ENCODE measurements around the gene IQCK. TPM values are rescaled to one million over a fixed set of nuclear protein-coding genes. Genes with fewer than 3 reads are reported as not detected.

IQCK gene
- total RNA-seq, 1 donor from 2014 or later: 5.8 TPM

DNA sequence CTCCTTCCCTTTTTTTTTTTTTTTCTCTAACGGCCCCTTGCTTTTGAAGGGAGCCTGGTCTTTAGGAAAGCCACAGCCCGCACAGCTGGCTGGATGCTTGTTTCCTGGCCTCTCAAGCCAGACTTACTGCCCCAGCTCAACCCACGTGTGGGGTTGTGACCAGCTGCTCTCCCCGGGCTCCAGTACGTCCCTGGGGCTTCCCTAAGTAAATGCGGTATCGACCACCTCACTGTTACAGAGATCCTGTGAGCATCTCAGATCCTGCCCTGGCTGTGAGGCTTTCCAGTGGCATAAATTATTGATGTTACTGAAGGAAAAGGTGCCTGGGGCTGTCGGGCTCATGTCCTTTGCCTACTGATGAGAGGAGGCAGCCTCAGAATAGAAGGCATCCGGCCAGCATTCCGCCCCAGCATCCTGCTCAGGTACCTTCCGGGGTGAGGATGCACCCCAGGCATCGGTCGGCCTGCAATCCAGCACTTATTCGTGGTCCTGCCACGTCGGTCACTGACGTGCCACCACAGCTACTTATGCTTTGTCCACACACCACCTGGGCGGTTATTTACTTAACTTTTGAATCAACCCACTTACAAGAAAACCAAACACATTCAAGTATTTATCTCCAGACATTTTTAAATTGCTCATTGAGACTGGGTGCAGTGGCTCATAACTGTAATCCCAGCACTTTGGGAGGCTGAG lies 156.9 kb downstream of the IQCK start:
- H3K9me3 Mint-ChIP-seq (ENCODE audit: unreplicated experiment): no peaks in the 10 kb centered on the region
- H3K27me3 Mint-ChIP-seq (ENCODE audit: unreplicated experiment): no peaks in the 10 kb centered on the region
- no peak for DNase-seq (ENCODE audit: extremely low spot score, unreplicated experiment)
- TF ChIP-seq, protein P1, sequence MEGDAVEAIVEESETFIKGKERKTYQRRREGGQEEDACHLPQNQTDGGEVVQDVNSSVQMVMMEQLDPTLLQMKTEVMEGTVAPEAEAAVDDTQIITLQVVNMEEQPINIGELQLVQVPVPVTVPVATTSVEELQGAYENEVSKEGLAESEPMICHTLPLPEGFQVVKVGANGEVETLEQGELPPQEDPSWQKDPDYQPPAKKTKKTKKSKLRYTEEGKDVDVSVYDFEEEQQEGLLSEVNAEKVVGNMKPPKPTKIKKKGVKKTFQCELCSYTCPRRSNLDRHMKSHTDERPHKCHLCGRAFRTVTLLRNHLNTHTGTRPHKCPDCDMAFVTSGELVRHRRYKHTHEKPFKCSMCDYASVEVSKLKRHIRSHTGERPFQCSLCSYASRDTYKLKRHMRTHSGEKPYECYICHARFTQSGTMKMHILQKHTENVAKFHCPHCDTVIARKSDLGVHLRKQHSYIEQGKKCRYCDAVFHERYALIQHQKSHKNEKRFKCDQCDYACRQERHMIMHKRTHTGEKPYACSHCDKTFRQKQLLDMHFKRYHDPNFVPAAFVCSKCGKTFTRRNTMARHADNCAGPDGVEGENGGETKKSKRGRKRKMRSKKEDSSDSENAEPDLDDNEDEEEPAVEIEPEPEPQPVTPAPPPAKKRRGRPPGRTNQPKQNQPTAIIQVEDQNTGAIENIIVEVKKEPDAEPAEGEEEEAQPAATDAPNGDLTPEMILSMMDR (IDR thresholded peaks at IDR 0.05): no peak
- no peak overlapping the region for H3K27ac Mint-ChIP-seq (ENCODE audit: unreplicated experiment)
- H3K4me3 Mint-ChIP-seq (ENCODE audit: unreplicated experiment): no peak overlapping the region
- no peaks in the 10 kb centered on the region for H3K36me3 Mint-ChIP-seq (ENCODE audit: unreplicated experiment)
- no peaks in the 10 kb centered on the region for H3K4me1 Mint-ChIP-seq (ENCODE audit: unreplicated experiment)

DNA sequence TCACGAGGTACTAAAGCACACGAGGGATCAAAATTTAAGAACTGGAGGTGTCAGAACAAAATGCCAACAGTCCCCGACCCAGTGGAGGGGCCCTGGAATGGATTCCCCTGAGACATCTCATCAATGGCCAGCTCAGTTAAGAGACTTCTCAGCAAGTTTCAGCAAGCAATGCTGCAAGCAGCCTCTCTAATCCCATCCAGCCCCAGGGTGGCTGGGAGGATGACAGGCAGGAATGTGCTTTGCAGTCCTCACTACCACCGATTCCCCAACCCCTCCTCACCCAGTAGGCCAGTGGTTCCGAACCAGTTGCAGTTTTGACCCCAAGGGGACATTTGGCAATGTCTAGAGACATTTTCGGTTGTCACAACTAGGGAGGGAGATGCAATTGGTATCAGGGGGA lies 157.8 kb downstream of the IQCK start:
- peaks cover 1% of the 10 kb centered on the region for H3K27me3 Mint-ChIP-seq (ENCODE audit: unreplicated experiment)
- TF ChIP-seq, protein P1 (IDR thresholded peaks at IDR 0.05): no peak
- DNase-seq (ENCODE audit: extremely low spot score, unreplicated experiment): no peak
- no peaks in the 10 kb centered on the region for H3K4me1 Mint-ChIP-seq (ENCODE audit: unreplicated experiment)
- H3K27ac Mint-ChIP-seq (ENCODE audit: unreplicated experiment): no peak overlapping the region
- H3K9me3 Mint-ChIP-seq (ENCODE audit: unreplicated experiment): no peaks in the 10 kb centered on the region
- H3K4me3 Mint-ChIP-seq (ENCODE audit: unreplicated experiment): no peak overlapping the region
- H3K36me3 Mint-ChIP-seq (ENCODE audit: unreplicated experiment): no peaks in the 10 kb centered on the region

DNA sequence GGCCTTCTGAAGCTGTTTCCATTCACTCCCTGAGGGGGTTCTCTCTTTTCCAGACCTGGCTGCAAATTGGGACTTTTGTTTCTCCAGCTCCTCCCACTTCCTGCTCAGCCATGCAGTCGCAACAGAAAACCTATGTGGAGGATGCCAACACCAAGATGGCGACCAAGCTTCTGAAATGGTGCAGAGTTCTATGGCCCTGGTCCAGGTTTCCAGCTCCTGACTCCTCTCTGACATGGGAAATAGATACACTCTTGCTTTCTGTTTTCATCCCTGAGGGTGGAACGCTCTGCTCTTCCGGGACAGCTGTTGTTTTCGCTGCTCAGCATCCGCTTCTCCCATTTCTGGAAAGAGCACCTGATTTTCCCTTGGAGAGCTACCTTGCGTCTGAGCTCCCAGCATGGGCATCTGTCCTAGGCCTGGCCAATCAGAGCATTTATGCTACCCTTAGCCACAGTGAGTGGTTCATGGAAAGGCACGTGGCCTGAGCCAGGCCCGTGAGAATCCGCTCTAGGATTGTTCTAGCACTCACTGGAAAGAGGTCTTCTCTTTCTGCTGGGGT lies 158.5 kb downstream of the IQCK start:
- H3K27me3 Mint-ChIP-seq (ENCODE audit: unreplicated experiment): peaks cover 4% of the 10 kb centered on the region
- no peak overlapping the region for H3K27ac Mint-ChIP-seq (ENCODE audit: unreplicated experiment)
- TF ChIP-seq, protein P1 (IDR thresholded peaks at IDR 0.05): no peak
- no peaks in the 10 kb centered on the region for H3K4me1 Mint-ChIP-seq (ENCODE audit: unreplicated experiment)
- H3K9me3 Mint-ChIP-seq (ENCODE audit: unreplicated experiment): no peaks in the 10 kb centered on the region
- H3K36me3 Mint-ChIP-seq (ENCODE audit: unreplicated experiment): no peaks in the 10 kb centered on the region
- no peak for DNase-seq (ENCODE audit: extremely low spot score, unreplicated experiment)
- H3K4me3 Mint-ChIP-seq (ENCODE audit: unreplicated experiment): no peak overlapping the region

DNA sequence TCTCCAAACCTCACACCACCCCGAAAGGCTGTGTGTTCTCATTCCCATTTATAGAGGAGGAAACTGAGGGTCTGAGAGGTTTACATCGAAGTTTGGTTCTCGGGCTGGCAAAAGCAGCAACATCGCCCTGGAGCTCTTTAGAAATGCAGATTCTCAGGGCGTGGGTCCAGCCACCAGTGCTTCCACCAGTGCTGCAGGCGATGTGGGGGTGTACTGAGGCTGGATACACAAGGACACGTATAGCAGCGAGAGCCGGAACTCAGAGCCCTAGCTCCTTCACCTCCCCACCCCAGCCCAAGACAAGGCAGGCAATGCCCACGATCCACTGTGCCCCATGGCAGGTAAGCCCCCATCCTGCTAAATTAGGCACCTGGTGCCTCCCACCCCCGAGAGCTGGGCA lies 160.7 kb downstream of the IQCK start:
- Mint-ChIP-seq H3K27ac (ENCODE audit: unreplicated experiment) (no peak overlapping the region), H3K4me3 (ENCODE audit: unreplicated experiment) (no peak overlapping the region), H3K4me1 (ENCODE audit: unreplicated experiment) (peaks cover 6% of the 10 kb centered on the region), H3K9me3 (ENCODE audit: unreplicated experiment) (no peaks in the 10 kb centered on the region), H3K27me3 (ENCODE audit: unreplicated experiment) (peaks cover 22% of the 10 kb centered on the region), H3K36me3 (ENCODE audit: unreplicated experiment) (no peaks in the 10 kb centered on the region)
- no peak for DNase-seq (ENCODE audit: extremely low spot score, unreplicated experiment)
- TF ChIP-seq, protein P1 (IDR thresholded peaks at IDR 0.05): no peak

DNA sequence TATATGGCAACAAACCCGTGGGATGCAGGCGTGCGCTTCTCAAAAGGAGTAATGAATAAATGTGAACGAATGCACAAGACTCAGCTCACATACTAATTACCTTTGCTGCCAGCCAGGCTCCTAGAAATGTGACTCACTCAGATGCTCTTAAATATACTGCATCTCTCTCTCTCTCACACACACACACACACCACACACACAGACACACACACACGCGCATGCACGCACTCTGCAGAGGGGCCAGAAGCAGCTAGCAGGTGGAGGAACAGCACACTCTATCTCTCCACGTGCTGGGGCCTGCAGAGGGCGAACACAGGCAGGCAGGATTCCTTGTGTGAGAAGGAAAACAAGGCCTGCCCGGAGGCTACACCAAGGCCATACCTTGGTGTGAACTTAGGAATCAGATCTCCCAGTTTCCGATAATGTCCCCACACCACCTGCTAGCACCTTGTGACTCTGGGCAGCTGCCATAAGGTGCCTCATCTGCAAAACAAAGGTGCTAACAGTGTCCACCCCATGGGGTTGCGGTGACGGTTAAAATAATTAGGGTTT lies 161.2 kb downstream of the IQCK start:
- Mint-ChIP-seq H3K9me3 (ENCODE audit: unreplicated experiment) (no peaks in the 10 kb centered on the region), H3K4me3 (ENCODE audit: unreplicated experiment) (no peak overlapping the region), H3K27ac (ENCODE audit: unreplicated experiment) (no peak overlapping the region), H3K4me1 (ENCODE audit: unreplicated experiment) (peaks cover 8% of the 10 kb centered on the region), H3K36me3 (ENCODE audit: unreplicated experiment) (no peaks in the 10 kb centered on the region), H3K27me3 (ENCODE audit: unreplicated experiment) (peaks cover 22% of the 10 kb centered on the region)
- no peak for DNase-seq (ENCODE audit: extremely low spot score, unreplicated experiment)
- TF ChIP-seq, protein P1 (IDR thresholded peaks at IDR 0.05): no peak
